ENCODE data around the gene UPK2.

UPK2 gene

DNA sequence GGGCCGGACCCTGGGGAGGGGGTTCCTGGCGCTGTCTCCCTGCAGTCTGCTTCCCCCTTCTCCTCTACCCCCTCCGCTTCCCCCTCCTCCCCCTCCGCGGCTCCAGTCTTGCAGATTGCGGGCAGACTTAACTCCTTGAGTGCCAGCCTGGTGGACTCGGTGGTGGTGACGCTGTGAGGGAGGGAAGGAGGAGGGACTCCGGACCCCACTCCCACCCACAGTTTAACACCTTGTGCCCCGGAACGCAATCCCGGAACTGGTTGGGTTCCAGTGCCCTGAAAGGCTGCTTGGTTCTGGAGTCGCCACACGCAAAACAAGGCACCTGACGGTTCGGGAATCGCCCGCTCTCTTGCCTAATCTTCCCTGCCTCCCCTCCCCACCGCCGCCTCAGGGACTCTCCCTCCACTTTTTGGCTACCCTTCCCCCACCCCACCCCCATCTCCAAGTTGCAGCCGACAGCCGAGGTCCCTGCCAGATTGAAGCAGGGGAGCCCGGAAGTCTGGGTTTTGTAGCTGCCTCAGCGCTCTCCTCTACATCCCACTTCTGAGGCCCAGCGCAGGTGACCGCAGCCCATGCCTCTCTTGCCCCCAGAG is 26.5 kb upstream of the UPK2 start:
- TF ChIP-seq, protein P1, sequence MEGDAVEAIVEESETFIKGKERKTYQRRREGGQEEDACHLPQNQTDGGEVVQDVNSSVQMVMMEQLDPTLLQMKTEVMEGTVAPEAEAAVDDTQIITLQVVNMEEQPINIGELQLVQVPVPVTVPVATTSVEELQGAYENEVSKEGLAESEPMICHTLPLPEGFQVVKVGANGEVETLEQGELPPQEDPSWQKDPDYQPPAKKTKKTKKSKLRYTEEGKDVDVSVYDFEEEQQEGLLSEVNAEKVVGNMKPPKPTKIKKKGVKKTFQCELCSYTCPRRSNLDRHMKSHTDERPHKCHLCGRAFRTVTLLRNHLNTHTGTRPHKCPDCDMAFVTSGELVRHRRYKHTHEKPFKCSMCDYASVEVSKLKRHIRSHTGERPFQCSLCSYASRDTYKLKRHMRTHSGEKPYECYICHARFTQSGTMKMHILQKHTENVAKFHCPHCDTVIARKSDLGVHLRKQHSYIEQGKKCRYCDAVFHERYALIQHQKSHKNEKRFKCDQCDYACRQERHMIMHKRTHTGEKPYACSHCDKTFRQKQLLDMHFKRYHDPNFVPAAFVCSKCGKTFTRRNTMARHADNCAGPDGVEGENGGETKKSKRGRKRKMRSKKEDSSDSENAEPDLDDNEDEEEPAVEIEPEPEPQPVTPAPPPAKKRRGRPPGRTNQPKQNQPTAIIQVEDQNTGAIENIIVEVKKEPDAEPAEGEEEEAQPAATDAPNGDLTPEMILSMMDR (IDR thresholded peaks at IDR 0.05; ENCODE audit: control insufficient read depth, extremely low read depth, insufficient read depth) = no peak
- peak; percentile 90 for DNase-seq (ENCODE audit: low read depth)
- H3K4me3 ChIP-seq (ENCODE audit: low read depth, low read length) = peak overlapping the region; percentile 75

DNA sequence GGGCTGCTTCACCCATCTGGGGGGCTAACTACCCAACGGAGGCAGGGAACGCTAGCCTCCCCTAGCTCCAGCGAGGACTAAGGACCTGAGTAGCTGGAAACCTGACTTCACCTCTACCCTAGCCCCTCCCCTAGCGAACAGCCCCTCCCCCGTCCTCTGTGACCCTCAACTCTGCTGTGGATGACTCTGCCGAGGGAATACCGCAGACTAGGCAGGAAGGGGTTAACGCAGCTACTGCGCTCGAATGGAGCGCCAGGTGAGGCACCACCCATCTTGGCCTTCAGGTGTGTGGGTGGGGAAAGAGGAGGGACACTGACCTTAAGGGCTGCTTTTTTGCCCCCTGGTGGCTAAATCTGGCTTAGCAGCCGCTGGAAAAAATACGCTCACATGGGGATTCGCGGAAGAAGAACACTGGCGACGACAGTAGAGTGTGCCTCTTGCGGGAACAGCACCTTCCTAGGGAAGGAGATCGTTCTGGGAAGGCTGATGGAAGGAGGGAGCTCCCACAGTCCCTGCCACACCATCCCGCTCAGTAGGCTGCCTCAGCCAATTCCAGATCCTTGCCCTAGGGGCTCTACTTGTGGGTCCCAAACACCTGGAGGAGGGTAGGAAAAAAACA is 25.9 kb upstream of the UPK2 start:
- TF ChIP-seq, protein P1 (IDR thresholded peaks at IDR 0.05; ENCODE audit: control insufficient read depth, extremely low read depth, insufficient read depth) = peak; percentile 85
- peak; percentile 97 for DNase-seq (ENCODE audit: low read depth)
- peak overlapping the region; percentile 75 for H3K4me3 ChIP-seq (ENCODE audit: low read depth, low read length)

DNA sequence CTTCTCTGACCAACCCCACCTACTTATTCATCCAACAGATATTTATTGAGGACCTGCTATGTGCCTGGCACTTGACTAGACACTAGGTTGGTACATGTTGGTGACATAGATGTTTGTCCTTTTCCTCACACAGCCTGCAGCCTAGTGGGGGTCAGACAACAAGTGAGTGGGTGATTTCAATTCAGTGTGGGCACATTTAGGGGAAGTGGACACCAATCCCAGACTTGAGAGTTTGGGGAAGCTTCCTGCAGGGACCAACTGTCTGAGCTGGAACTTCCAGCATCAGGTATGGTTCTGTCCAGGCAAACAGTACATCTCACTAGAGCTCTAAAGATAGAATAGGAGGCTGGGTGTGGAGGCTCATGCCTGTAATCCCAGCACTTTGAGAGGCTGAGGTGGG is 24.5 kb upstream of the UPK2 start:
- DNase-seq (ENCODE audit: low read depth) = no peak
- no peak overlapping the region for H3K4me3 ChIP-seq (ENCODE audit: low read depth, low read length)
- TF ChIP-seq, protein P1 (IDR thresholded peaks at IDR 0.05; ENCODE audit: control insufficient read depth, extremely low read depth, insufficient read depth) = no peak

DNA sequence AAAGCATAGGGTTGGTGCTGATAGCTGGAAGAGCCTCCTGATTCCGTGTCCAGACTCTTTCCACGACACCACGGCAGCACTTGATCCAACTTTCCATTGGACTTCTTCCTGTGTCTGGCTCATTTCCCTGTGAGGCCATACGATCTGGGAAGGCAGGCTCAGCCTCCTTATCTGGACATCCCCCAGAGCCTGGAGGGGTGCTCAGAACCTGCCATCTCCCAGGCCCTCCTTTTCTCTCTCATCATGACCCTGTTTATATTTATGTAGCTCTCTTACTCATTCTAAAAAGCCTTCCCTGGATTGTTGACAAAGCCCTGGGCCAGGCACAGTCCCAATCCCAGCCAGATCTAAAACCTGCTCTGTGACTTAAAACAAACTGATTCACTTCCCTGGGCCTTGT is 22.6 kb upstream of the UPK2 start:
- DNase-seq (ENCODE audit: low read depth) = peak; percentile 73
- TF ChIP-seq, protein P1 (IDR thresholded peaks at IDR 0.05; ENCODE audit: control insufficient read depth, extremely low read depth, insufficient read depth) = no peak
- no peak overlapping the region for H3K4me3 ChIP-seq (ENCODE audit: low read depth, low read length)

DNA sequence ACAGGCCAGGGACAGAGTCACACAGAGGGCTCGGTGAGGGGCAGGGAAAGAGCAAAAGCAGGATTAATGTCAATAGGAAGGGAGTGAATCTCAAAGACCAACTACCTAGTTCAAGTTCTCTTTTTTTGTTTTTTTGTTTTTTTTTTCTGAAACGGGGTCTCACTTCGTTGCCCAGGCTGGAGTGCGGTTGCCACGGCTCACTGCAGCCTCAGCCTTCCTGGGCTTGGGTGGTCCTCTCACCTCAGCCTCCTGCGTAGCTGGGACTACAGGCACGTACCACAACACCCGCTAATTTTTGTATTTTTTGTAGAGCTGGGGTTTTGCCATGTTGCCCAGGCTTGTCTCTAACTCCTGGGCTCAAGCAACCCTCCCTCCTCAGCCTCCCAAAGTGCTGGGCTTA is 20.7 kb upstream of the UPK2 start:
- TF ChIP-seq, protein P1 (IDR thresholded peaks at IDR 0.05; ENCODE audit: control insufficient read depth, extremely low read depth, insufficient read depth) = no peak
- DNase-seq (ENCODE audit: low read depth) = no peak
- no peak overlapping the region for H3K4me3 ChIP-seq (ENCODE audit: low read depth, low read length)

DNA sequence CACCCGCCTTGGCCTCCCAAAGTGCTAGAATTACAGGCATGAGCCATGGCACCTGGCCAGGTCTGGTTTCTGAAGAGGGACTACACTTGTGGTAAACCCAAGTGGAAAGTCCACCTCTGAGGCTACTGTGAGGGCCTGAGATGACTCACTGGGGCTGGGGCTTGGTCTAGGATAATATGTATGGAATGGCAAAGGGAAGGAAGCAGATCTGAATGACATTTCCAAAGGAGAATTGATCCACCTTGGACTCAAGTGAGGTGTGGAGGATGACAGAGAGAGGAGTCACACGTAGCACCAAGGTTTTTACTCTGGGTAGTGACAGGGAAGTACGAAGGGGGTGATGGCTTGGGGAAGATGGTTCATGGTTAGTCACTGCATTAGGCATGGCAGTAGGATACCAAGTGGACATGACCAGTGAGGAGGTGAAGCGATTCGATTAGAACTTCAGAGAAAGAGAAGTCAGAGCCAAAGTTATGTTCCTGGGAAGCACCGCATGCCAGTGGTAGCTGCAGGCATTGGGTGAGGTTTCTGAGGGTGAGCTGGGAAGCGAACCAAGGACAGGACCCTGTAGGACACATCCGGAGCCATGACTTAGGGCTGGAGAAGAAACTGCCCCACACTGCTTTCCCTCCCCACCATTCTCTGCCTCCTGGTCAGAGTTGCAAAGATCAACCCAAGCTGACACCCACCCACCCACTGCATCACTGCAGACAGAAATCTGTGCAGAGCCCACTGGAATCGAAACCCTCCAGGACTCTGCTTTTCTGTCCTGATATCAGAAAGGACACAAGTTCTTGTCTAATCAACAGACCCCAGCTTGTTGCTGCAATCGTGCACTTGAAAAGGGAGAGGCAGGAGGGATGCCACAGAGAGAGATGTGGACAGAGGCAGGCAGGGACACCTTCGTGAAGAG is 17.4 kb upstream of the UPK2 start:
- DNase-seq (ENCODE audit: low read depth) = no peak
- no peak overlapping the region for H3K4me3 ChIP-seq (ENCODE audit: low read depth, low read length)
- TF ChIP-seq, protein P1 (IDR thresholded peaks at IDR 0.05; ENCODE audit: control insufficient read depth, extremely low read depth, insufficient read depth) = no peak

All from LNCaP clone FGC (cell line).